K562 (cell line): ENCODE results near the gene RUNDC3A. TPM values are rescaled to one million over a fixed set of nuclear protein-coding genes. Genes with fewer than 3 reads are reported as not detected.

ENCODE experiments used
- CBX3 ChIP-seq, 2 experiments: IDR thresholded peaks; 1 replicate in 1 of 2; 2 replicates in 1 of 2; pipeline ENCODE4 v1.6.1; 2012; ENCODE audit warnings: inconsistent platforms in 2 of 2, low read length in 2 of 2, borderline replicate concordance in 1 of 2, control low read depth in 1 of 2
- CEBPG ChIP-seq, 3 experiments: fragments of 200-800 bp in 1 of 3; sonication (Bioruptor generic) in 1 of 3; sonication (generic) in 1 of 3; formaldehyde crosslinking in 1 of 3; IDR thresholded peaks in 2 of 3; conservative IDR thresholded peaks in 1 of 3; 2 replicates each; pipeline versions ENCODE4 v1.6.1 to v1.8.0; 2016 to 2022; ENCODE audit warnings: missing compliant biosample characterization in 2 of 3, missing genetic modification characterization in 2 of 3, mild to moderate bottlenecking in 1 of 3, missing genetic modification reagents in 1 of 3
- CHD1 ChIP-seq: fragments of 200-600 bp; sonication (generic); IDR thresholded peaks from one replicate; pipeline ENCODE4 v1.6.1; 2012; ENCODE audit warnings: mild to moderate bottlenecking, moderate library complexity, low read length, inconsistent platforms
- E4F1 ChIP-seq: fragments of 250-450 bp; sonication (Bioruptor Pico); IDR thresholded peaks from 2 replicates; pipeline ENCODE4 v1.5.0; 2021; ENCODE audit warnings: mild to moderate bottlenecking, borderline replicate concordance
- FOXA1 ChIP-seq: fragments of 450-650 bp; IDR thresholded peaks from 2 replicates; pipeline ENCODE4 v1.6.1; 2016; ENCODE audit warnings: mild to moderate bottlenecking, borderline replicate concordance
- FOXJ2 ChIP-seq: fragments of 200-800 bp; sonication (Bioruptor generic); IDR thresholded peaks from 2 replicates; pipeline ENCODE4 v1.6.1; 2016; ENCODE audit warnings: missing genetic modification characterization, missing compliant biosample characterization
- FOXK1 ChIP-seq: sonication (generic); formaldehyde crosslinking; IDR thresholded peaks from 2 replicates; pipeline ENCODE4 v1.8.0; 2022; ENCODE audit warnings: missing genetic modification reagents, mild to moderate bottlenecking, borderline replicate concordance
- HMGN3 ChIP-seq: IDR thresholded peaks from 2 replicates; pipeline ENCODE4 v1.6.1; 2011; ENCODE audit warnings: borderline replicate concordance, low read depth, mild to moderate bottlenecking, mixed read lengths, low read length; ENCODE audit not compliant: insufficient read length; ENCODE audit errors: extremely low read depth
- IFI16 ChIP-seq: fragments of 250-450 bp; sonication (Bioruptor Pico); IDR thresholded peaks from 2 replicates; pipeline ENCODE4 v2.1.2; 2022; ENCODE audit warnings: mild to moderate bottlenecking, inconsistent platforms
- KLF10 ChIP-seq: fragments of 250-450 bp; sonication (Bioruptor Pico); IDR thresholded peaks from 2 replicates; pipeline ENCODE4 v1.6.1; 2021; ENCODE audit warnings: matching md5 sums
- L3MBTL2 ChIP-seq: fragments of 450-650 bp; IDR thresholded peaks from 2 replicates; pipeline ENCODE4 v1.6.1; 2016; ENCODE audit warnings: mild to moderate bottlenecking, moderate library complexity
- LCOR ChIP-seq: sonication (generic); formaldehyde crosslinking; IDR thresholded peaks from 2 replicates; pipeline ENCODE4 v1.8.0; 2022; ENCODE audit warnings: mild to moderate bottlenecking, missing genetic modification reagents
- NR2C2 ChIP-seq, 2 experiments: fragments of 200-800 bp in 1 of 2; sonication (Bioruptor generic) in 1 of 2; sonication (generic) in 1 of 2; formaldehyde crosslinking in 1 of 2; IDR thresholded peaks; 2 replicates each; pipeline versions ENCODE4 v1.6.1 to v1.8.0; 2016 to 2022; ENCODE audit warnings: mild to moderate bottlenecking in 1 of 2, missing compliant biosample characterization in 1 of 2, missing genetic modification characterization in 1 of 2, missing genetic modification reagents in 1 of 2
- PPARD ChIP-seq: fragments of 250-450 bp; sonication (Bioruptor Pico); IDR thresholded peaks from 2 replicates; pipeline ENCODE4 v1.8.0; 2022; ENCODE audit warnings: inconsistent platforms, mild to moderate bottlenecking, moderate library complexity
- RAD21 ChIP-seq, 2 experiments: fragments of 250-450 bp in 1 of 2; fragments of 450-650 bp in 1 of 2; sonication (Bioruptor Pico) in 1 of 2; formaldehyde crosslinking in 1 of 2; IDR thresholded peaks in 1 of 2; conservative IDR thresholded peaks in 1 of 2; 2 replicates each; pipeline versions ENCODE4 v1.4.0 to v1.8.0; 2020 to 2022; ENCODE audit warnings: mild to moderate bottlenecking in 2 of 2, moderate library complexity in 1 of 2
- SNRNP70 ChIP-seq: fragments of 200-400 bp; formaldehyde crosslinking; optimal IDR thresholded peaks from 2 replicates; pipeline ENCODE3; 2017; ENCODE audit warnings: low read depth, low read length
- TBP ChIP-seq: optimal IDR thresholded peaks from 2 replicates; pipeline ENCODE3; 2011; ENCODE audit warnings: low read depth, low read length, improper control_type of control experiment
- ZNF134 ChIP-seq: fragments of 250-450 bp; sonication (Bioruptor Pico); conservative IDR thresholded peaks from 2 replicates; pipeline ENCODE4 v1.4.0; 2020
- ZNF639 ChIP-seq, 2 experiments: fragments of 200-800 bp in 1 of 2; sonication (Bioruptor generic) in 1 of 2; sonication (generic) in 1 of 2; formaldehyde crosslinking in 1 of 2; IDR thresholded peaks in 1 of 2; conservative IDR thresholded peaks in 1 of 2; 2 replicates each; pipeline versions ENCODE4 v1.5.0 to v1.6.1; 2016 to 2020; ENCODE audit warnings: missing compliant biosample characterization in 1 of 2, missing genetic modification characterization in 1 of 2, missing genetic modification reagents in 1 of 2
- ZNF780A ChIP-seq: fragments of 250-450 bp; sonication (Bioruptor Pico); IDR thresholded peaks from 2 replicates; pipeline ENCODE4 v1.5.0; 2021; ENCODE audit warnings: mild to moderate bottlenecking
- ZNF79 ChIP-seq: fragments of 250-450 bp; sonication (Bioruptor Pico); IDR thresholded peaks from 2 replicates; pipeline ENCODE4 v1.4.0; 2020; ENCODE audit warnings: low read depth, mild to moderate bottlenecking, moderate library complexity
- polyA plus RNA-seq, 8 experiments: library from polyadenylated mRNA; depleted of rRNA in 4 of 8; stranded (reverse) in 5 of 8; unstranded in 3 of 8; fragments of >200 nt; fragmentation: Nextera tagmentation in 2 of 8; fragmentation: Illumina TruSeq in 1 of 8; extraction: Ambion mirVana in 2 of 8; extraction: Trizol in 1 of 8; gene quantifications; 2 replicates each; pipeline versions ENCODE4 v1.2.1 to v1.2.3, GENCODE V29; 2011 to 2014; ENCODE audit warnings: inconsistent platforms in 1 of 8, missing spikeins in 1 of 8
- total RNA-seq, 7 experiments: library from RNA; depleted of rRNA in 6 of 7; stranded (reverse); fragments of >200 nt in 6 of 7; fragmentation: Illumina TruSeq in 2 of 7; extraction: Trizol in 2 of 7; gene quantifications; 2 replicates each; pipeline versions ENCODE4 v1.2.1 to v1.2.3, GENCODE V29; 2011 to 2021; ENCODE audit warnings: low replicate concordance in 1 of 7

Gene RUNDC3A
- total and polyA plus RNA-seq, 9 of the 15 experiments (the other 6 are each of a cell fraction or from before 2014, with no cell fraction given), result not detected

GRCh38 chr17:44324092-44324570, 15.7 kb downstream of the RUNDC3A start (continued):
- no peak for TF ChIP-seq FOXJ2 (tag)
- no peak for TF ChIP-seq ZNF79
- no peak for TF ChIP-seq FOXK1 (CRISPR knock-in tag)
- TF ChIP-seq CHD1, result peak; percentile 57
- no peak for TF ChIP-seq IFI16
- TF ChIP-seq L3MBTL2, result peak; percentile 73
- no peak for TF ChIP-seq PPARD (CRISPR knock-in tag)
- no peak; a peak in 1 of 4 replicates for TF ChIP-seq ZNF639 (CRISPR knock-in tag; conservative IDR thresholded peaks at IDR 0.05 in 1 of 2, IDR thresholded peaks at IDR 0.05 in 1 of 2)
- no peak for TF ChIP-seq CEBPG (CRISPR knock-in tag; IDR thresholded peaks at IDR 0.05)
- TF ChIP-seq CEBPG (tag; conservative IDR thresholded peaks at IDR 0.05 in 1 of 2, IDR thresholded peaks at IDR 0.05 in 1 of 2), result no peak
- TF ChIP-seq RAD21 (CRISPR knock-in tag; conservative IDR thresholded peaks at IDR 0.05 in 1 of 2, IDR thresholded peaks at IDR 0.05 in 1 of 2), result no peak
- TF ChIP-seq ZNF780A (CRISPR knock-in tag), result no peak
- TF ChIP-seq HMGN3, result no peak
- TF ChIP-seq CBX3 (IDR thresholded peaks at IDR 0.05; ENCODE audit: borderline replicate concordance in 1 of 2, low read length in 2 of 2), result no peak; a peak in 1 of 3 replicates
- no peak for TF ChIP-seq TBP
- TF ChIP-seq ZNF134 (CRISPR knock-in tag), result no peak
- TF ChIP-seq LCOR, result no peak
- no peak for TF ChIP-seq NR2C2 (CRISPR knock-in tag; IDR thresholded peaks at IDR 0.05)
- TF ChIP-seq NR2C2 (tag; IDR thresholded peaks at IDR 0.05), result no peak
- no peak for TF ChIP-seq FOXA1
- no peak for TF ChIP-seq E4F1
- TF ChIP-seq KLF10 (CRISPR knock-in tag), result no peak
- TF ChIP-seq SNRNP70, result no peak
